Suprapubic skin (tissue), 4 donors: ENCODE results near the gene VPS41.

Experiments
- EP300 ChIP-seq: sonication (generic); formaldehyde crosslinking; IDR thresholded peaks from one replicate; pipeline ENCODE4 v1.6.1; 2017; ENCODE audit warnings: antibody characterized with exemption
- POLR2A ChIP-seq, 2 donors: fragments of 450-650 bp; IDR thresholded peaks; one replicate each; pipeline ENCODE4 v1.6.1; 2017; ENCODE audit warnings: antibody characterized with exemption in 2 of 2, mild to moderate bottlenecking in 2 of 2, moderate library complexity in 2 of 2
- POLR2AphosphoS5 ChIP-seq, 3 donors: sonication (generic); formaldehyde crosslinking; IDR thresholded peaks; one replicate each; pipeline ENCODE4 v1.6.1; 2017; ENCODE audit warnings: antibody characterized with exemption in 3 of 3
- TF ChIP-seq, protein P1 (sequence below), 2 donors: fragments of 200-600 bp in 1 of 2; fragments of 450-650 bp in 1 of 2; sonication (generic) in 1 of 2; IDR thresholded peaks; one replicate each; pipeline ENCODE4 v1.5.1; 2016 to 2019; ENCODE audit warnings: antibody characterized with exemption in 2 of 2, mild to moderate bottlenecking in 1 of 2, moderate library complexity in 1 of 2

DNA sequence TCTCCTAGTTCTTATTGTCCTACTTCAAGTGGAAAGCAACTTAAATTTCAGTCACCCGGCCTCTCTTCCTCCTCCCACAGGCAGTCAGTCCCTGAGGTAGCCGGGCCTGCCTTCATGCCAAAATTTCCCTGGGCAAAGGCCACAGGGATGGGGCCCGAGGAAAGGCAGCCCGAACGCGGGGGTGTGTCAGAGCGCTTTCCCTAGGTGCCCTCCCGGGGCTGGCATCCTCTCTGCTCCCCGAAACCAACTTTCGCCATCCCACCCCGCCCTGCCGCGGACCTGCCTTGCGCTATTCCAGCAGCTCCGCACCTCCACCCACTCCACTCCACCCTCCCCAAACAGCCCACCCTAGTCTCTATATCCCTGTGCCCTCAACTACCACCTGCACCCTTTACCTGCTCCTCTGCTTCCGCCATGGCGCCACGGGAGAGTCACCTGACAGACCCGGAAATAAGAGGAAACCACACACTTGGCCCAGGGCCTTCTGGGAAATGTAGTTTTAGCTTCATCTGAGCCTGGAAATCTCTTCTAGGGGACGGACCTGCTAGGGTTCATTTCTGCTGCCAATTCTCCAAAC is at the start of gene VPS41:
- TF ChIP-seq, protein P1, sequence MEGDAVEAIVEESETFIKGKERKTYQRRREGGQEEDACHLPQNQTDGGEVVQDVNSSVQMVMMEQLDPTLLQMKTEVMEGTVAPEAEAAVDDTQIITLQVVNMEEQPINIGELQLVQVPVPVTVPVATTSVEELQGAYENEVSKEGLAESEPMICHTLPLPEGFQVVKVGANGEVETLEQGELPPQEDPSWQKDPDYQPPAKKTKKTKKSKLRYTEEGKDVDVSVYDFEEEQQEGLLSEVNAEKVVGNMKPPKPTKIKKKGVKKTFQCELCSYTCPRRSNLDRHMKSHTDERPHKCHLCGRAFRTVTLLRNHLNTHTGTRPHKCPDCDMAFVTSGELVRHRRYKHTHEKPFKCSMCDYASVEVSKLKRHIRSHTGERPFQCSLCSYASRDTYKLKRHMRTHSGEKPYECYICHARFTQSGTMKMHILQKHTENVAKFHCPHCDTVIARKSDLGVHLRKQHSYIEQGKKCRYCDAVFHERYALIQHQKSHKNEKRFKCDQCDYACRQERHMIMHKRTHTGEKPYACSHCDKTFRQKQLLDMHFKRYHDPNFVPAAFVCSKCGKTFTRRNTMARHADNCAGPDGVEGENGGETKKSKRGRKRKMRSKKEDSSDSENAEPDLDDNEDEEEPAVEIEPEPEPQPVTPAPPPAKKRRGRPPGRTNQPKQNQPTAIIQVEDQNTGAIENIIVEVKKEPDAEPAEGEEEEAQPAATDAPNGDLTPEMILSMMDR (IDR thresholded peaks at IDR 0.05), result no peak
- TF ChIP-seq POLR2AphosphoS5 (IDR thresholded peaks at IDR 0.05) (peak in 1 of 3 donors; percentile 41), POLR2A (IDR thresholded peaks at IDR 0.05) (no peak), EP300 (no peak)
